Femur (tissue), 1 donor: ENCODE measurements around the gene TNIK.
A peak's percentile ranks its signal among the peaks of the same experiment; 100 is the strongest.
"Not testable (repeated sequence)": the region's sequence is repeated elsewhere in the genome, so short reads cannot be mapped to it uniquely, and the experiment has no call there.

Experiments
- DNase-seq: peaks from one replicate; pipeline ENCODE4 v3.0.0-alpha.2; 2017

The TNIK gene

DNA sequence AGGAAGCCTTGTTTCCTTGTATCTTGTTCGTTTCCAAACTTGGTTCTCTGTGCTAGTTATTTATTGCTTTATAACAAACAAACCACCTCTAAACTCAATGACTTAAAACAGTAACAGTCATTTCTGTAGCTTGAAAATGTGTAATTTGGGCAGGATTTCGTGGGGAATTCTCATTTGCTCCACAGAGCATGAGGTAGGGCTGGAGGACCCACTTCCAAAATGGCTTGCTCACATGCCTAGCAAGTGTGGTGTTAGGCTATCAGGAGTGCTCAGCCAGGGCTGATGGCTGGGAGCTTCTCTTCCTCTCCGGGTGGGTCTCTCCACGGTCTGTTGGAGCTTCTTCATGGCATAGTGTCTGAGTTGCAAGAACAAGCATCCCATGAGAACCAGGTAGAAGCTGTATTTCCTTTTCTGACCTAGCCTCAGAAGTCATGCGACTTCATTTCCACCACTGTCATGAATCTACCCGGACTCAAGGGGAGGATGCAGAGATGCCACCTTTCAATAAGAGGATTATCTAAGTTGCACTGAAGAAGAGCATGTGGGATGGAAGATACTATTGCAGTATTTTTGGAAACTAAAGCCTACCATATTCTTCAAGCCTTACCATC is 8.2 kb upstream of the TNIK start:
- DNase-seq = no peak

DNA sequence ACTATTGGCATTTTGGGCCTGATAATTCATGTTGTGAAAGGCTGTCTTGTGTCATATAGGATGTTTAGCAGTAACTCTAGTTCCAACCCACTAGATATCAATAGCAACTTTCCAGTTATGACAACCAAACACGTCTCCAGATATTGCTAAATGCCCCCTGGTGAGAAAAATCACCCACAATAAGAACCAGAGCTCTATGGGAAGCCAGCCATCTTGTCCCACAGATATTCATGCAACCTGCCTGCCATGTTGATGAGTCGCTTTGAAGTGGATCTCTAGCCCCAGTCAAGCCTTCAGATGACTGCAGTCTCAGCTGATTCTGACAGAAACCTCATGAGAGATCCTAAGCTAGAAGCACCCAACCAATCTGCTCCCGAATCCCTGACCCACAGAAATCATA is 5.6 kb upstream of the TNIK start:
- no peak for DNase-seq

DNA sequence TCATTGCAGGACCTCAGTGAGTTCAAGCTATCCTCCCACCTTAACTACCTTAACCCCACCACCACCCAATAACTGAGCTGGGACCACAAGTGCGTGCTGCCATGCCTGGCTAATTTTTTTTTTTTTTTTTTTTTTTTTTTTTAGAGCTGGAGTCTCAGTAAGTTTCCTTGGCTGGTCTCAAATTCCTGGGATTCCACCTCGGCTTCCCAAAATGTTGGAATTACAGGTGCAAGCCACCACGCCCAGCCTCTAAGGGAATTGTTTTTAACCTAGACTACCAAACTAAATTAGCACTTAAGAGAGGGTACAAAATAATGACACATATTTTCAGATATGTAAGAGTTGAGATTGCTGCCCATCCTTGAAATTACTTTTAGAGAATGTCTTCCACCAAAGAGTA is 4.3 kb upstream of the TNIK start:
- no peak for DNase-seq

DNA sequence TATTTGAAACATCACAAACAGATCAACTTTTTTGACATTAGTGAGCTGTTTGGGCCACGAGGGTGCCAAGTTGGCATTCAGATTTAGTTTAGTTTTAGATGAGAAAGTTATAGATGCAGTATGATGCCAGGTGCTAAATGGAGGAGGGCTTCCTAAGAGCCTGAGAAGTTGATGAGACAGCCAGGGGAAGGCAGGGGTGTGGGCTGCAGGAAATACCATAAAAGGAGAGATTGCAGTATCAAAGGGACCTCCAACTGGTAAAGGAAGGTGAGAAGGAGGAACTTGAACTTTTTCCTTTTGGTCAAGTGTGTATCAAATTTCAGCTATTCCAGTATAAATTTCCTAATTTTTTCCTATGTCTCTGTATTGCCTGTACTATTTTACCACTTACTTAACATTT is 2.0 kb upstream of the TNIK start:
- DNase-seq = no peak

DNA sequence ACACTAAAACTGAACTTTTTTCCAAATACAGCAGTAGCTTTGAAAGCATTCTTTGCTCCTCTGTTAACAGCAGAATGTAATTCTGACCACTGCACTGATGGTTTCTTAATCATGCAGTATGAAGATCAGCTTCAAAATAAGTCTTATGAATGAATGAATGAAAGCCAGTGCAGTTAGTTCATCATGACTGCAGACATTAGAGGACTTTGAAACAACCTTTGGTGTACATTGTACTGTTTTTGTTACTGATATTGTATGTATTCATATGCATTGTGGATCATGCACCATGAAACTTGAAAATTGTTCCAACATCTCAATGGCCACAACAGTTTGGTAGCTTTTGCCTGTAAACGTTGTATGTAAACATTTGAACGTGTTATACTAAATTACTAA is 1.3 kb upstream of the TNIK start:
- no peak for DNase-seq

DNA sequence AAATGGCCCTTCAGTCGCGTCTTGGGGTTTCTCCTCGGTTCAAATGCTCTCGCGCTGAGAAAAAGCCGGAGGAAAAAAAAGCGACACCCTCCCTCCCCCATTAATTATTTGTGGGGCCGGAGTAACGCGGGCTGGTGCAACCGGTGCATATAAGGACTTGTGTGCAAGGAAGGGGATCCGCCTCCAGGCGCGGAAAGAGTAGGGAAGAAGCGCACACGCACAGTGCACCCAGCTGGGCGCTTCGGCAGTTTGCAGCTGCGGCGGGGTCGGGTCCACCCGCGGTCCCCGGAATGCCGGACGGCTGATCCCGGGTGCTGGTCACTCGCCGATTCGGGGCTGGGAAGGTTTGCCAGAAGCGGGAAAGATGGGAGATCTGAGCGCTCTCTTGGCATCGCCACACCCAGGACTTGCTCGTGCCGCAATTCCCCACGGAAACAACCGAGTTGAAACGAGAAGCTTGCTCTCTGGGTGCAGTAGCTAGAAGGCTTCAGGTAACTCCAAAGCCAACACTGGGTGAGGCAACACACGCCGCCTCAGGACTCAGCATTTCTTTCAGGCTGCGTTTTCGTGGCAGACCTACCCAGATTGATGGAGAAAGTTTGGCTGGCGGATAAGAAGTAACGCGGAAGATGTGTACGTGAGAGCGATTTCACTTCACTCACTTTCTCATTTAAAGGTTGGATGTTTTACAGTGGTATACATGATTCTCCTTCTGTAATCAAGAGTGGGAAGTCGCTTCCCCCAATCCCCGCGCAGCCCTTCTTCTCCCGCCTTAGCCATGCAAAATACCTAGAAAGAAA is 720 bp upstream of the TNIK start:
- peak; percentile 67 for DNase-seq

DNA sequence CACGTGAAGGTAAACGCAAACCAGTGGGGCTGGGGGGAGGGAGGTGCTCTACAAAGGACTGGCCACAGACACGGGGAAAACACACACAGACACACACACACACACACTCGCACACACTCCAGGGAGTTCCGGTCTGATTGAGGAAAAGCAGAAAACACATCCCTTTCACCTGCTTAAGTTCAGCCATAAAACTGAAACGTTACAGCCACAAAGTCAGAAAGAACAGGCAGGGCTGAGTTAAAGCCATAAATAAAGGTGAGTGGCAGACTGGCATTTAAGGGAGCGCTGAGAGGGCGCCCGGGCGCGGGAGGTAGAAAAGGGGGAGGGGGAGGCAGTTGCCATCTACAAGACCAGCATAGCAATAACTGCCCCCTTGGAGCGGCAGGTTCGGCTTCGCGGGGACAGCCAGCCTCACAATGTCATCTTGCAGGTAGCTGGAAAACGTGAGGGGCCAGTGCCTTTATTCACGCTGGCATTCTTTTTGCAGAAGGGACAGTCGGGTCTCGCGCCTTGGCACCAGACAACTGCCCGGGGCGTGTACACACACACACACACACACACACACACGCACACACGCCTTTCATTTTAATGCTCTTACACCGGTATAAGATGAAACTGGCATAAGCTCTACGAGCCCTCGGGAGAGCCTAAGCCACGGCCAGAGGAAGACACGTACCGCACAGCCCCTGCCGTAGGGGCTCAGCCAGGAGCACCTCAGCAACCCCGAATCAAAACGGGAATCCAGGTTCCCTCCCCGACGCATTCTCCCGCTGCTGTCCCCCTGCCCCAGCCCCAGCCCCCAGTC is 866 bp downstream of the TNIK start:
- peak; percentile 54 for DNase-seq

DNA sequence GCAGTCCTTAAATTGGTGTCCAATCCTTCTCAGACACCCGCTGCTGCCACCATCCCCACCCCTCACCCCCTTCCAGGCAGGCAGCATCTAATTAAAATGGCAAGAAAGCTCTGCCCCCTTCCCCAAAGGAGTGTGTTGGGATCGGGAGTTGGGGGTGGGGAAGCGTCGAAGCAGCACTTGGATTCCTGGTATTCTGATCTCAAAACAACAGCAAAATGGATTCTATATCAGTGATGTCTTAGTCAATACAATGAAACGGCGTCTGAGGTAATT is 1.4 kb downstream of the TNIK start:
- DNase-seq = peak; percentile 20

DNA sequence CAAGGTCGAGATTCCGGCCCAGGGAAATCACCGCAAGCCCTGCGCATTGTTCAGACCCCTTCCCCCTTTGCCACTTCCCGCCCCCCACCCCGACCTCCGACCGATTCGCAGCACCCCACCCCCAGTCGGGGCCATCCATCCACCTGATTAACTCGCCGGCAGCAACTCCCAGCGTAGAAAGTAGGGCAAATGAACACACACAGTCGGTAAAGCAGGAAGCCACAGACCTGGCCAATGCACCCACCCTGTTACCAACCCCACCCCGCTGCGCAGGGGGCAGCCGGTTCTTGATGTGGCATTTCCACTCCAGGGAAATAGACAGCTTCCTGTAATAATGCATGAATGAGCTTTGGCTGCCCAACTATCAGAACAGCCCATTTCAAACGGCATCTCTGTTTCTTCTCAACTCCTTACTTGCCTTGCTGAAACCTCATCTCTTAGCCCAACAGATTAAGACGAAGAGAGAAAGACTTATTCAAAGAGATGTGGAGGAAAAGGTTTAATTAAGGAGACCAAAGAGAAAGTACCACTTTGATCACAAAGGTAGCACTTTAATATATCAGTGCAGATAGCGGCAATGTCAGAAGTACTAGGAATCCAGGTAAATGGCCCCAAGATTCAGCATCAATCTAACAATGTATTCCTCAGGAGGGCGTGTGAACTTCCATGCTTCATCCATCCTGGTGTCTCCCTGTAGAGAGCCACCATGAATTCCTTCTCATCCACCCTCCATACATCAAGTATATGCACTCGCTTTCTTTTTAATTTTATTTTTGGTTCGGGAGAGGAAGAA is 1.9 kb downstream of the TNIK start:
- peak; percentile 22 for DNase-seq

DNA sequence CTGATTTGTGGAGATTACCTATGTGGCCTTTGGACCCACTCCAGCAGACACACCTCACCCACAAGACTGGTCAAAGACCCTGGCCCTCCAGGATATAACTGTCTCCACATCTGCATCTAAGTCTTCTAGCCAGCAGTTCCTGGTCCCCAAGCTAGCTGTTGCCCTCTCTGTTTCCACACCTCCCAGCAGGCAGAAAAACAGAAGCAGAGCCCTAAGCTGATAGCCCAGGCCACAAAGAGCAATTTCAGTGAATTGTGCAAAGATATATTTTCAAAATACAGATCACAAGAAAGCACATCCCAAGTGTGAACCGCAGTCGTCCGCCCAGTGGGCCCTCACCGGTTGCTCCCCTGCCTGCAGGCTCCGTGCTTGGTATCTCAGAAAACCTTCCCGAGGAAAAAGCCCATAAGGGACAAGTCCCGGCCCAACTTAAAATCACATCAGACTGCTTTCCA is 2.6 kb downstream of the TNIK start:
- no peak for DNase-seq

DNA sequence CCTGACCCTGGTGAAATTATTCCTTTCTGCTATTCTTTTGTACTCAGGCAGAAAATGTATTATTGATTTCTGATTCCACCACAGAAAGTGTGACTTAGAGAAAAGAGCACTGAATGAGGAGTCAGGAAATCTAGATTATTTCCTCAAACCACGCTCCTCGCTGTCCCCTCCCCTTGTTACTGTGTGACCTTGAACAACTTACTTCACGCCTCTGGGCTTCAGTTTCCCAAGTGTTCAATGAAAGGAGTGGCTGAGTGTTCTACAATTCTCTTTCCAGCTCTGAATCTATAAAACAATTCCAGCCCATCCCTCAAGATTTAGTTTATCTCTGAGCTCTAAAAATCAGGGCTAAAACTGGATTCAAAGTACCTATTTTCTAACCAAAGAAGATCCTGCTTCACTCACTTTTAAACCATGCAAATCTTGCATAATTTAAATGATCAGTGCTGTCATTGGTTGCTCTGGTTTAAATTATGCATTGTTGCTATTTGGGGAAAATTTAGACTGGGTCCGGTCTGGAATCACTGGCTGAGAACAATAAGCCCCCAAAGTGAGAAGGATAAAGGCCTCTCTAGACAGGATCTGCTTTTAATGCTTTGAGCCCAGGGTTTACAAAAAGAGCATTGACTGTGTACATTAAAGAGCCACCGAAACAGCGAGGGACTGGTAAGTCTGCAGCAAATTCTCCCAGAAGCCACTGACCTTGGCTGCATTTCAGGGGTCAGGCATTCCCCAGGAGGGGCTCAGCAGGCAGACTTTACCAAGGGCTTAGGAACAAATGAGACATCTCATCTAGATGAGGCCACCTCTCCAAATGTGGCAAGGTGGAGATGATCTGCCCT is 3.2 kb downstream of the TNIK start:
- no peak for DNase-seq

DNA sequence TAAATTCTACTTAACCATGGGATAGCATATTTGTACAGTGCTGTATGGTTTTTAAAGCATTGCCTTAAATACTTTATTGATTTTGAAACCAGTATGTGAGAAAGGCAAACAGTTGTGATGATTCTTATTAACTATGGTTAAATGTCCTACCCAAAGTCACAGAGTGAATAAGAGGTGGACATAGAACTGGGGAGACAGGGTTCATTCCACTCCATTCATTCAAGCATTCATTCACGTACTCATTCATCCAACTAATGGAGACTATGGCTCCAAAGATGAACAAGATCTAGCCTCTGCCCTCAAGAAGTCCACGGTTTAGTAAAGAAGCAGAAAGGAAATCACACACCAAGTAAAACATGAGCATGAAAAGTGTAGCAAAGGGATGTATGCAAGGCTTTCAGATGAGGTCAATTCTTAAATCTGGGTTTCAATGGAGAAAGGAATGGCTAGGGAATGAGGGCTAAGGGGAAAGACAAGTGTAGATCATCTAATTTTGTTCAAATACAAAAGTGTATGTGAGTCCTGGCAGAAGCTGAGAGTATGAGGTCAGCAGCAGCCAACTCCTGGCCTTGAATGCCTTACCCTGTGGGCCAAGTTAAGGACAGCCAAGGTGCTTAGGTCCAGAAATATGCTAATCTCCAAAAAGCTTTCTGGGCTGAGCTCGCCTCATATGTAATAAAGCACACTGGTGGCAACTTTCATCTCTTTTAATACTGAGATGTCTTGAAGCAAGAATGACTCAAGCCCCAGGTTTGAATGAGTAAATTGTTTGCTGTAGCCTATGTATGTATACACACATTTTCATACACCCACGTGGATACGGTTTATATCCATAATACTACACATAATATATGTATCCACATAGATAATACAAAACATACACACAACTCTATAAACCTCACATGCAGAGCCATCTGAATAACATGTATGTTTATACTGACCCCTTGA is 4.3 kb downstream of the TNIK start:
- no peak for DNase-seq

DNA sequence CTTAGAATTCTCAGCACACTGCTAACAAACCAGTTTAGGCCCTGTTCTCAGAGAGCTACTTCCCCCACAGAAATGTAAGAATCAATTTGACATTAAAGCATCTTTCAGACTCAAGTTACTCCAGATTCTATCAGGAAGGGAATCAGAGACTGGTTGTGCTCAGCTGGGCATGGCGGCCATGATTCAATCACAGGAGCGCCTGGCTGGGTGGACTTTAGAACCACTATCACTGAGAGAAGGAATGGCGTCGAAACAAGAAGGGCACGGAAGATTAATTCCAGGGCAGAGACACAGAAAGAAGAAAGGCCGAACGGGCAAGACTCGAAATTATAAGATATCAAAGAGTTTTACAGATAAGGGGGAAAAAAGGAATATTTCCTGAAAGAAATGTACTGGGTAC is 6.2 kb downstream of the TNIK start:
- no peak for DNase-seq

DNA sequence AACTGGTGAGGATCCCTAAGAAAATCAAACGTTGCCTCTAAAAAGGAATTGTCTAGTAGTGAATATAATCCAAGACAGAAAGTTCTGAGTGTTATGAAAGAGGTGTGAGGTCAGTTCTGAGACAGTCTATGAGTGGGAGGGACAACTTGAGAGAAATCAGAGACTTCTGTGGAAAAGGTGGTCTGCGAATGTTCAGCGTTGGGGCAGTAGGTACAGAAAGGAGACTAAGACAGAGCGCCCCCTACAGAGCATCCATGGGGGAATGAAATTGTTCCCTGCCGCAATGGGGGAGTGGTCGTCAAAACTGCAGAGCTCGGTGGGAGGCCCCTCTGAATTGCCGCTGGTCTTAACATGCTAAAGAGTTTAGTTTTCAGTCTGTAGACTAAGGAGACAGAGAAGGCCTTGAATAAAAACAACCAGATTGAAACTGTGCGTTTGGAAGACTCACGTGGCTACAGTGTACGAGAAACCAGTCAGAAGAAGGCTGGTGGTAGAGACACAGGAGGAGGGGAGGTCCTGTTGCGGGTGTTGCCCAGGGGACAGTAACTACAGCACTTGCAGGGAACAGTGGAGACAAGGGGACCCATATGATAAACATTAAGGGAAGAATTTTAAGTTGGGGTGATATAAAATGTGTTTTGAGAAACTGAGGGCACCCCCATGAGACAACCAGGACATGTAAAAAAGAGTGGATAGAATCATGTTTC is 6.9 kb downstream of the TNIK start:
- no peak for DNase-seq

DNA sequence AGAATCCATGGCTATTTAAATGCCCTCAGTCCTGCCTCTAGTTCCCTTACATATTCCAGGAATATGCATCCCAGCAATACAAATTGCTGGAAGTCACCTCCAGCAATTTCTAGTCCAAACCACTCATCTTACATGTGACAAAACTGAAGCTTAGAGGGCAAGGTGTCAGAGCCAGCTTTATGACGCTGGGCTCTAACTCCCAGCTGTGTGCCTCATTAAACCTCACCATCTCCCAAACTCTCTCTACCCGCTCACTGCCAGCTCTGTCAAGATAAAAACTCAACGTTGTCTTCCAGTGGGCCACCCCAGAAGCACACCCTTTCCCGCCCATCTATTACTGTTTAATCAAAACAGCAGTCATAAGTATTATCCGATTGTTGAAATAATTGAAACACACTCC is 7.9 kb downstream of the TNIK start:
- no peak for DNase-seq

DNA sequence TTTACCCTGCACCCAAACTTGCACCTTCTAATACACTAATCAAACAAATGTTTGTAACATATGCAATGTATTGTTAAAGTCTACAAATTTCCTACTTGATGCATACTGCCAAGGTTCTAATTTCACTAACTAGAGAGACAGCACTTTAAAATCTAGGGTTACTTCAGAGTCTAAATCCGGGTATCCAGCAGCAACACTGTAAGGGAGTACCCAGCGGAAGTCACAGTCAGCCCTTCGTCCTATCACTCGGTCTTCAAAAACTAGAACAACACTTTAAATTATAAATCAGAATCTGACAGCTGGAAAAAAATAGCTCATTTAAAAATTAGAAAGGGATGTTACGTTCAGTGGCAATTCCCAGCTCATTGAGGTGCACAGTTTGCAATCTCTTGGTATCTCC is 8.3 kb downstream of the TNIK start:
- DNase-seq = no peak

DNA sequence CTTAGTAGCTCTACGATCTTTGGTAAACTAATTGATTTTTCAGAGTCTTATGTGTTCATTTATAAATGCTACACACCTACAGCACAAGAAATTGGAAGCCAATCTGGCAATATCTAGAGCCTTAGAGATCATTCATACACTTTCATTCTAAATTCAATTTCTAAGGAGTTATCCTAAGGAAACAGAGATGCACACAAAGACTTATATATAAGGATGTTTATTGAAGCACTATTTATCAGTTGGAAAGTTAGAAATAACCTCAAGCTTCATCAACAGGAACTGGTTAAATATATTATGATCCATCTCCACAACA is 12.7 kb downstream of the TNIK start:
- not testable (repeated sequence) for DNase-seq

DNA sequence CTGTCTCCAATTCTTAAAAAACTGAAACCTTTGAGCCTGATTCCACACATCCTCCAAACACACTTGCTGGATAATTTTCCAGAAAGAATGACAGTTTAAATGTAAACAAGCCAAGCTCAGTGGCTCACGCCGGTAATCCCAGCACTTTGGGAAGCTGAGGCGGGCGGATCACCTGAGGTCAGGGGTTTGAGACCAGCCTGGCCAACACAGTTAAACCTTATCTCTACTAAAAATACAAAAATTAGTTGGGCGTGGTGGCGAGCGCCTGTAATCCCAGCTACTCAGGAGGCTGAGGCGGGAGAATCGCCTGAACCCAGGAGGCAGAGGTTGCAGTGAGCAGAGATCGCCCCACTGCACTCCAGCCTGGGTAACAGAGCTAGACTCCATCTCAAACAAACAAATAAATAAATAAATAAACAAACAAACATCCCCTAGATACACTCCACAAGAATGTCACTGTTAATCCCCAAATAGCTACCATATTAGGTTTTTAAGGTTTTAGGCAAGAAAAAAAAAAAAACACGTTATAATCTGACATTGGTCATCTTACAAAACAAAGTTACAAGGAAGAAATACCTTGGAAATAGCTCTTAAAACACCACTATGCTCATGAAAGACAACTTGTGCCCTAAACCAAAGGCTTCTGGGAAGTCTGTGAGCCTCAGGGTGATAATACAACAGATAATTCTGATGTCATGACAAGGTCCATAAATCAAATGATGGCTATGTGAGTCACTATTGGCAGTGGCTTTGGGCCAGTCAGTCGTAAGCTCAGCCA is 13.2 kb downstream of the TNIK start:
- DNase-seq = no peak

DNA sequence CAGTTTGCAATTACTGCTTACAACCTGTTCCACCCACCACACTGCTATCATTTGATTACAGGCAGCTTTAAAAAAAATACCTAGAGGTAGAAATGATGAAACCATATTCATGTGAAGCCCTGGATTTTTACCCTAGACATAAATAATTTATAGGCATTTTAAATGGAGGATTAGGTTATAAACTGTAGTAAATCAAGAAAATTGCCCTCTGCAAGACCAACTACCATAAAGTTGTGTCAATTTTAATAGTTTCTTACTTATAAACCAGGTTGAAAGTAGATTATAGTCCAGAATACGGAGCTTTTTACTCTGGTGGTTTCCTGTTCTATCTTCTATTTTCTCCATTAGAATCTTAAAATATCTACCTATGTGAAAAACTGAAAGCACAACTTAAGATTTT is 13.9 kb downstream of the TNIK start:
- DNase-seq = no peak
